22Rv1 (cell line): ENCODE data around the gene LRRN4.

Source experiments
- H3K27ac ChIP-seq: fragments of 450-650 bp; 2 replicates; pipeline ENCODE4 v1.5.1; 2017
- ZFX ChIP-seq: fragments of 450-650 bp; IDR thresholded peaks from 2 replicates; pipeline ENCODE4 v1.6.1; 2017; ENCODE audit warnings: antibody characterized with exemption, borderline replicate concordance
- TF ChIP-seq, protein P1 (sequence below): fragments of 450-650 bp; IDR thresholded peaks from 2 replicates; pipeline ENCODE4 v1.5.1; 2017; ENCODE audit warnings: mild to moderate bottlenecking

Gene LRRN4

DNA sequence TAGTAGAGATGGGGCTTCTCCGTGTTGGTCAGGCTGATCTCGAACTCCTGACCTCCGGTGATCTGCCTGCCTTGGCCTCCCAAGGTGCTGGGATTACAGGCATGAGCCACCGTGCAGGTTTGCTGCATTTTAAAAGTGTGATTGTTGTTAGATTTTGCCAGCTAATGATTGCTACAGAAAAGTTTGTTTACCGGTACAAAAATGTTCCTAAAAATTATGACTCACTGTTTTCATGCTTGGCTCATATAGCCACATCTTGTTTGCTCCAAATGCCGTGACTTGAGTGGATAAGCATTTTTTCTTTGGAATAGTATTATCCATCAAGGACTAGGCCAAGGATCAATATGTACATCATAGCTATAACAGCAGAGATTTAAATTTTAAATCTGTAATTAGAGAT is 24.3 kb downstream of the LRRN4 start:
- H3K27ac ChIP-seq, result no peak overlapping the region
- TF ChIP-seq, protein P1, sequence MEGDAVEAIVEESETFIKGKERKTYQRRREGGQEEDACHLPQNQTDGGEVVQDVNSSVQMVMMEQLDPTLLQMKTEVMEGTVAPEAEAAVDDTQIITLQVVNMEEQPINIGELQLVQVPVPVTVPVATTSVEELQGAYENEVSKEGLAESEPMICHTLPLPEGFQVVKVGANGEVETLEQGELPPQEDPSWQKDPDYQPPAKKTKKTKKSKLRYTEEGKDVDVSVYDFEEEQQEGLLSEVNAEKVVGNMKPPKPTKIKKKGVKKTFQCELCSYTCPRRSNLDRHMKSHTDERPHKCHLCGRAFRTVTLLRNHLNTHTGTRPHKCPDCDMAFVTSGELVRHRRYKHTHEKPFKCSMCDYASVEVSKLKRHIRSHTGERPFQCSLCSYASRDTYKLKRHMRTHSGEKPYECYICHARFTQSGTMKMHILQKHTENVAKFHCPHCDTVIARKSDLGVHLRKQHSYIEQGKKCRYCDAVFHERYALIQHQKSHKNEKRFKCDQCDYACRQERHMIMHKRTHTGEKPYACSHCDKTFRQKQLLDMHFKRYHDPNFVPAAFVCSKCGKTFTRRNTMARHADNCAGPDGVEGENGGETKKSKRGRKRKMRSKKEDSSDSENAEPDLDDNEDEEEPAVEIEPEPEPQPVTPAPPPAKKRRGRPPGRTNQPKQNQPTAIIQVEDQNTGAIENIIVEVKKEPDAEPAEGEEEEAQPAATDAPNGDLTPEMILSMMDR, result no peak
- TF ChIP-seq ZFX, result no peak

DNA sequence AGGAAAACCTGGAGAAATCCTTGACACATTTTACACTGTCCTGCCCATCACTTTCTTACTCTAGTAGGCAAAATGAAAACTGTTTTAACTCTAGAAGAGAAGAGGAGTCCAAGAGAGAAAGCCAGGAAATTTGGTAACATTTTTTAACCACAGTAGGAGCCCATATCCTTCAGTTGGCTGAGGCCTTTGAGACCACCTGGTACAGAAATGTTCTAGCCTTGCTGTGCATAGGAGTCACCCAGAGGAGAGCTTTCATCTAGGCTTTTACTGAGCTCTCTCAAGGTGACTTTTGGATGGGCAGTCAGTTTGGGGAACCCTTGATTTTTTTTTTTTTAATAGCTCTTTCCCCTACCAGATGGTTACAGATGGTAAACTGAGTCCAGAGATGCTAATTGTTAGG is 25.0 kb downstream of the LRRN4 start:
- TF ChIP-seq, protein P1, result no peak
- no peak for TF ChIP-seq ZFX

DNA sequence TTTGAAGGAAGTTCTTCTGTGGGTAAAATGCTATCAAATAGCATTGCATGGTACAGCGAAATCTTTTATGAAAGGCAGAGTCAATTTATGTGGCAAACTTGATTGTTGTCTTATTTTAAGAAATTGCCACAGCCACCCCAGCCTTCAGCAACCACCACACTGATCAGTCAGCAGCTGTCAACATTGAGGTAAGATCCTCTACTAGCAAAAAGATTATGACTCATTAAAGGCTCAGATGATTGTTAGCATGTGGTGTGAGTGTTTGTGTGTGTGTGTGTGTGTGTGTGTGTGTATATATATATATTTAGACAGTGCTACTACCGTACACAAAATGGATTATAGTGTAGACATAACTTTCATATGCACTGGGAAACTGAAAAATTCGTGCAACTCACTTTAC is 27.8 kb downstream of the LRRN4 start:
- H3K27ac ChIP-seq, result no peak overlapping the region
- TF ChIP-seq, protein P1, result no peak
- TF ChIP-seq ZFX, result no peak

More for the DNA sequence above, 25.0 kb downstream of the LRRN4 start:
- H3K27ac ChIP-seq, result no peak overlapping the region

DNA sequence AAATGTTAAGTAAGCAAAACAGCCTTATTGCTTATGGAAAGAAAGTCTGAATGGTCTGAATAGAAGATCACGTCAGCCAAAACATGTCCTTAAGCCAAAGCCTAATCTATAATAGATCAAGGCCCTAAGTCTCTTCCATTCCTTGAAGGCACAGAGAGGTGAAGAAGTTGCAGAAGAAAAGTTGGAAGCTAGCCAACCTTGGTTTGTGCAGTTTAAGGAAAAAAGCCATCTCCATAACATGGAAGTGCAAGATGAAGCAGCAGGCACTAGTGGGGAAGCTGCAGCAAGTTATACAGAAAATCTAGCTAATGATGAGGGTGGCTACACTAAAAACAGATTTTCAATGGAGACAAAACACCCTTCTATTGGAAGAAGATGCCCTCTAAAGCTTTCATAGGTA is 29.1 kb downstream of the LRRN4 start:
- no peak for TF ChIP-seq ZFX
- TF ChIP-seq, protein P1, result no peak

DNA sequence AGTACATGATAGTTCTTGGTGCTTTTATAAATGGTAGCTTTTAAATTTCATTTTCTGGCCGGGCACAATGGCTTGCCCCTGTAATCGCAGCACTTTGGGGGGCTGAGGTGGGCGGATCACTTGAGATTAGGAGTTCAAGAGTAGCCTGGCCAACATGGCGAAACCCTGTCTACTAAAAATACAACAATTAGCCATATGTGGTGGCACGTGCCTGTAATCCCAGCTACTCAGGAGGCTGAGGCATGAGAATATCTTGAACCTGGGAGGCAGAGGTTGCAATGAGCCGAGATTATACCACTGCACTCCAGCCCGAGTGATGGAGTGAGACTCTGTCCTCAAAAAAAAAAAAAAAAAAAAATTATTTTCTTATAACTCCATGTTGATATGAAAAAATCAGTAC is 36.0 kb downstream of the LRRN4 start:
- TF ChIP-seq, protein P1, result no peak
- no peak for TF ChIP-seq ZFX
- no peak overlapping the region for H3K27ac ChIP-seq

More for the DNA sequence above, 29.1 kb downstream of the LRRN4 start:
- no peak overlapping the region for H3K27ac ChIP-seq

DNA sequence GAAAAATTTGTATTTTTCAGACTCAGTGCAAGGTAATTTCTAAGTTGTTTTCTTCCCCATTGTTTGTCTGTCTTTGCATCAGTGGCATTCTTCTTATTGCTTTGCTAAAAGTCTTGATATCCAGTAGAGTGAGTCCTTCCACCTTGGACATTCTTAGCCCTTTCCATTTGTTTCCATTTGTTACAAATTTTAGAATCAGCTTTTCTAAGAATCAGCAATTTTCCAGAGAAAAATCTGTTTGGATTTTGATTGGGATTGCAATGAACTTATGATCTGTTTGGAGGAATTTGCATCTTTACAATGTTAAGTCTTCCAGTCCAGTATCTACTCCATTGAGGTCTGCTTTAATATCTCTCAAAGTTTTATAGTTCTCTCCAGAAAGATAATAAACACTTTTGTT is 36.4 kb downstream of the LRRN4 start:
- no peak overlapping the region for H3K27ac ChIP-seq
- no peak for TF ChIP-seq ZFX
- TF ChIP-seq, protein P1, result no peak

DNA sequence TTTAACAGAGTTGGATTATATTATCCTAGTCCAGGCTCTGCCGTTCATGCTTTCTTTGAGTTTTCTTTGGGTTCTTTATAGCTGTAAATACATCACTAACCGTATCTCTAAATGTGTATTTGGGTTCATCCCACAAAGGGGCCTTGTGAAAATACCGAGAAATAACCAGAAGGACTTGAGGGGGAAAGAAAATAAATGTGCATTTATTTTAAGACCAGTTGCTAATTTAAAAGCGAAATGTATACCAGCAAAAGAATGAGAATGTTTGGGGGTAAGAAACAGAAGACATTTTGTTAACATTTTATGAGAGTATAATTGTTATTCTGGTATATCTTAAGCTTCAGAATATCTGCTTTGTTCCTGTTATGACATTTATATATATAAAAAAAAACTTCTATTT is 38.9 kb downstream of the LRRN4 start:
- no peak overlapping the region for H3K27ac ChIP-seq
- no peak for TF ChIP-seq ZFX
- TF ChIP-seq, protein P1, result no peak
